Rectal smooth muscle tissue (tissue), 1 donor: ENCODE measurements around the gene SQSTM1.

Experiments used
- H3K27ac ChIP-seq: one replicate; pipeline ENCODE4 v1.7.0; 2013; ENCODE audit warnings: low read depth, low read length, inconsistent platforms
- H3K27me3 ChIP-seq: one replicate; pipeline ENCODE4 v1.7.0; 2013; ENCODE audit warnings: low read length; ENCODE audit not compliant: control insufficient read depth, insufficient read depth
- H3K36me3 ChIP-seq: one replicate; pipeline ENCODE4 v1.7.0; 2013; ENCODE audit warnings: low read length; ENCODE audit not compliant: control insufficient read depth, insufficient read depth
- H3K4me1 ChIP-seq: one replicate; pipeline ENCODE4 v1.7.0; 2013; ENCODE audit warnings: low read length; ENCODE audit not compliant: control insufficient read depth, insufficient read depth
- H3K4me3 ChIP-seq: one replicate; pipeline ENCODE4 v1.7.0; 2013; ENCODE audit warnings: low read length
- H3K9ac ChIP-seq: one replicate; pipeline ENCODE4 v1.7.0; 2013; ENCODE audit warnings: low read length

The SQSTM1 gene

GRCh38 chr5:179837076-179838011 lies 16.6 kb downstream of the SQSTM1 start:
- Histone ChIP-seq H3K4me1 (no peaks in the 10 kb centered on the region), H3K27me3 (no peaks in the 10 kb centered on the region), H3K4me3 (no peak overlapping the region), H3K9ac (no peak overlapping the region), H3K36me3 (peaks cover 43% of the 10 kb centered on the region), H3K27ac (no peak overlapping the region)

- Histone ChIP-seq H3K4me1 (no peaks in the 10 kb centered on the region), H3K4me3 (no peak overlapping the region), H3K27me3 (no peaks in the 10 kb centered on the region), H3K36me3 (peaks cover 30% of the 10 kb centered on the region), H3K9ac (no peak overlapping the region), H3K27ac (no peak overlapping the region)
Observed at GRCh38 chr5:179839328-179840256, 18.9 kb downstream of the SQSTM1 start.

GRCh38 chr5:179840321-179840720 lies 19.6 kb downstream of the SQSTM1 start:
- H3K27ac ChIP-seq, result no peak overlapping the region
- H3K9ac ChIP-seq, result no peak overlapping the region
- peaks cover 30% of the 10 kb centered on the region for H3K36me3 ChIP-seq
- H3K4me3 ChIP-seq, result no peak overlapping the region
- H3K27me3 ChIP-seq, result no peaks in the 10 kb centered on the region
- H3K4me1 ChIP-seq, result no peaks in the 10 kb centered on the region

GRCh38 chr5:179840766-179841165 lies 20.1 kb downstream of the SQSTM1 start:
- H3K27me3 ChIP-seq, result no peaks in the 10 kb centered on the region
- no peak overlapping the region for H3K27ac ChIP-seq
- no peak overlapping the region for H3K4me3 ChIP-seq
- peaks cover 30% of the 10 kb centered on the region for H3K36me3 ChIP-seq
- H3K4me1 ChIP-seq, result no peaks in the 10 kb centered on the region
- no peak overlapping the region for H3K9ac ChIP-seq

GRCh38 chr5:179841621-179842020 lies 20.9 kb downstream of the SQSTM1 start:
- Histone ChIP-seq H3K27ac (no peak overlapping the region), H3K4me1 (no peaks in the 10 kb centered on the region), H3K9ac (no peak overlapping the region), H3K27me3 (no peaks in the 10 kb centered on the region), H3K4me3 (no peak overlapping the region), H3K36me3 (peaks cover 23% of the 10 kb centered on the region)

- no peak overlapping the region for H3K27ac ChIP-seq
Observed at GRCh38 chr5:179852993-179853547, 32.4 kb downstream of the SQSTM1 start.

GRCh38 chr5:179854356-179854755 lies 33.7 kb downstream of the SQSTM1 start:
- Histone ChIP-seq H3K36me3 (peaks cover 20% of the 10 kb centered on the region), H3K9ac (no peak overlapping the region), H3K27ac (no peak overlapping the region), H3K4me1 (no peaks in the 10 kb centered on the region), H3K27me3 (no peaks in the 10 kb centered on the region), H3K4me3 (no peak overlapping the region)

More at GRCh38 chr5:179852993-179853547, 32.4 kb downstream of the SQSTM1 start:
- Histone ChIP-seq H3K27me3 (no peaks in the 10 kb centered on the region), H3K9ac (no peak overlapping the region), H3K36me3 (peaks cover 21% of the 10 kb centered on the region), H3K4me1 (no peaks in the 10 kb centered on the region), H3K4me3 (no peak overlapping the region)

- Histone ChIP-seq H3K27ac (peak overlapping the region; percentile 4), H3K27me3 (no peaks in the 10 kb centered on the region), H3K4me3 (peak overlapping the region; percentile 98), H3K36me3 (peaks cover 7% of the 10 kb centered on the region), H3K9ac (peak overlapping the region; percentile 25), H3K4me1 (peaks cover 3% of the 10 kb centered on the region)
Observed at GRCh38 chr5:179858241-179858585, 37.5 kb downstream of the SQSTM1 start.

- H3K36me3 ChIP-seq, result peaks cover 13% of the 10 kb centered on the region
- H3K27me3 ChIP-seq, result no peaks in the 10 kb centered on the region
- H3K4me1 ChIP-seq, result peaks cover 3% of the 10 kb centered on the region
- peak within 1 kb of the TSS; percentile 78 for H3K9ac ChIP-seq
- peak within 1 kb of the TSS; percentile 98 for H3K4me3 ChIP-seq
- H3K27ac ChIP-seq, result peak within 1 kb of the TSS; percentile 96
Observed at GRCh38 chr5:179858586-179859427, 38.1 kb downstream of the SQSTM1 start, which contains the start of gene MRNIP. Gene MRNIP, minus strand, starts transcription at chr5:179858817. Its CDS starts 21 bp downstream, at chr5:179858796.

GRCh38 chr5:179860301-179860700 lies 39.6 kb downstream of the SQSTM1 start:
- no peak overlapping the region for H3K27ac ChIP-seq
- H3K27me3 ChIP-seq, result no peaks in the 10 kb centered on the region
- peaks cover 3% of the 10 kb centered on the region for H3K4me1 ChIP-seq
- H3K36me3 ChIP-seq, result peaks cover 19% of the 10 kb centered on the region
- H3K4me3 ChIP-seq, result no peak overlapping the region
- no peak overlapping the region for H3K9ac ChIP-seq

GRCh38 chr5:179862296-179862695 lies 41.6 kb downstream of the SQSTM1 start:
- H3K36me3 ChIP-seq, result peaks cover 20% of the 10 kb centered on the region
- H3K27me3 ChIP-seq, result no peaks in the 10 kb centered on the region
- H3K4me1 ChIP-seq, result peaks cover 3% of the 10 kb centered on the region
- no peak overlapping the region for H3K4me3 ChIP-seq
- H3K9ac ChIP-seq, result no peak overlapping the region
- no peak overlapping the region for H3K27ac ChIP-seq
